Measurements from ENCODE around the gene ABCA5. TPM values are rescaled to one million over a fixed set of nuclear protein-coding genes. Genes with fewer than 3 reads are reported as not detected.

Gene ABCA5
- total RNA-seq, 6 donors from 2014 or later = 10.5 to 62.4 (median 23.1) TPM

- H3K36me3 ChIP-seq = no peaks in the 10 kb centered on the region
- DNase-seq (no peak), ATAC-seq (ENCODE audit: low FRiP score in 2 of 2) (no peak)
- H3K27ac ChIP-seq = no peak overlapping the region
- H3K4me3 ChIP-seq = no peak overlapping the region
- no peaks in the 10 kb centered on the region for H3K27me3 ChIP-seq
- H3K9me3 ChIP-seq = no peaks in the 10 kb centered on the region
- WGBS, 2 donors = 48 to 54% methylated on average over 3 of the region's 3 CpGs
- TF ChIP-seq POLR2AphosphoS5 (IDR thresholded peaks at IDR 0.05) (no peak), CTCF (IDR thresholded peaks at IDR 0.05) (no peak), POLR2A (IDR thresholded peaks at IDR 0.05) (no peak), EP300 (IDR thresholded peaks at IDR 0.05) (no peak)
- no peaks in the 10 kb centered on the region for H3K4me1 ChIP-seq
These were observed 13.0 kb upstream of the ABCA5 start for GRCh38 chr17:69339937-69340336.

- TF ChIP-seq POLR2A (IDR thresholded peaks at IDR 0.05) (no peak), EP300 (IDR thresholded peaks at IDR 0.05) (no peak), CTCF (IDR thresholded peaks at IDR 0.05) (no peak), POLR2AphosphoS5 (IDR thresholded peaks at IDR 0.05) (no peak)
- Histone ChIP-seq H3K27me3 (no peaks in the 10 kb centered on the region), H3K27ac (no peak overlapping the region), H3K4me1 (no peaks in the 10 kb centered on the region), H3K36me3 (no peaks in the 10 kb centered on the region), H3K4me3 (no peak overlapping the region), H3K9me3 (no peaks in the 10 kb centered on the region)
- ATAC-seq (ENCODE audit: low FRiP score in 2 of 2) (no peak), DNase-seq (no peak)
- 90 to 91% methylated on average over 1 of the region's 1 CpG for WGBS, 2 donors
These were observed 10.1 kb upstream of the ABCA5 start for GRCh38 chr17:69336996-69337395.

- Histone ChIP-seq H3K4me1 (no peaks in the 10 kb centered on the region), H3K27ac (no peak overlapping the region), H3K4me3 (no peak overlapping the region), H3K27me3 (no peaks in the 10 kb centered on the region), H3K36me3 (no peaks in the 10 kb centered on the region), H3K9me3 (no peaks in the 10 kb centered on the region)
- DNase-seq (no peak), ATAC-seq (ENCODE audit: low FRiP score in 2 of 2) (no peak)
- TF ChIP-seq POLR2AphosphoS5 (IDR thresholded peaks at IDR 0.05) = no peak
- TF ChIP-seq POLR2A (IDR thresholded peaks at IDR 0.05) = no peak
- no peak for TF ChIP-seq CTCF (IDR thresholded peaks at IDR 0.05)
- TF ChIP-seq EP300 (IDR thresholded peaks at IDR 0.05) = no peak
These were observed 9.6 kb upstream of the ABCA5 start for GRCh38 chr17:69336580-69336979.

GRCh38 chr17:69335058-69335457 is 8.1 kb upstream of the ABCA5 start:
- no peak for DNase-seq
- H3K27ac ChIP-seq = no peak overlapping the region
- no peak for ATAC-seq (ENCODE audit: low FRiP score in 2 of 2)
- 15 to 16% methylated on average over 2 of the region's 2 CpGs for WGBS, 2 donors
- TF ChIP-seq EP300 (IDR thresholded peaks at IDR 0.05) = no peak
- TF ChIP-seq CTCF (IDR thresholded peaks at IDR 0.05) = peak in 4 of 6 experiments; percentile 12 to 36 (median 27)
- no peak for TF ChIP-seq POLR2A (IDR thresholded peaks at IDR 0.05)
- no peak for TF ChIP-seq POLR2AphosphoS5 (IDR thresholded peaks at IDR 0.05)
- H3K9me3 ChIP-seq = no peaks in the 10 kb centered on the region
- no peaks in the 10 kb centered on the region for H3K36me3 ChIP-seq
- no peaks in the 10 kb centered on the region for H3K4me1 ChIP-seq
- no peaks in the 10 kb centered on the region for H3K27me3 ChIP-seq
- H3K4me3 ChIP-seq = no peak overlapping the region

- TF ChIP-seq POLR2AphosphoS5 (IDR thresholded peaks at IDR 0.05) (no peak), POLR2A (IDR thresholded peaks at IDR 0.05) (no peak), CTCF (IDR thresholded peaks at IDR 0.05) (no peak), EP300 (IDR thresholded peaks at IDR 0.05) (no peak)
- Histone ChIP-seq H3K36me3 (no peaks in the 10 kb centered on the region), H3K27ac (no peak overlapping the region), H3K4me3 (no peak overlapping the region), H3K4me1 (no peaks in the 10 kb centered on the region), H3K9me3 (no peaks in the 10 kb centered on the region), H3K27me3 (no peaks in the 10 kb centered on the region)
- no peak for ATAC-seq (ENCODE audit: low FRiP score in 2 of 2)
- DNase-seq = no peak
These were observed 6.6 kb upstream of the ABCA5 start for GRCh38 chr17:69333561-69333960.

Data from upper lobe of left lung (tissue), 6 donors.